CD4-positive, CD25-positive, alpha-beta regulatory T cell (primary cell): Measurements from ENCODE around the gene FILIP1L. TPM values are rescaled to one million over a fixed set of nuclear protein-coding genes. Genes with fewer than 3 reads are reported as not detected.

Experiments used
- ATAC-seq, 2 donors: fragments of 150-1000 bp; cut with Tn5 transposase; one replicate each; pipeline ENCODE4 v1.10.0; 2021; ENCODE audit warnings: low read depth in 2 of 2, moderate number of reproducible peaks in 2 of 2, moderate library complexity in 1 of 2
- DNase-seq, 3 donors: peaks; one replicate each; pipeline versions ENCODE4 v3.0.0 to v3.0.0-alpha.2; 2012 to 2022; ENCODE audit warnings: mixed read lengths in 1 of 3
- H3K27ac ChIP-seq: one replicate; pipeline ENCODE4 v1.7.0; 2013; ENCODE audit warnings: mild to moderate bottlenecking, low read length; ENCODE audit not compliant: insufficient read depth, poor library complexity, severe bottlenecking
- H3K27me3 ChIP-seq: one replicate; pipeline ENCODE4 v1.7.0; 2013; ENCODE audit warnings: low read length; ENCODE audit not compliant: control insufficient read depth, insufficient read depth
- H3K36me3 ChIP-seq: one replicate; pipeline ENCODE4 v1.7.0; 2013; ENCODE audit warnings: mild to moderate bottlenecking, low read length, moderate library complexity; ENCODE audit not compliant: control insufficient read depth, insufficient read depth
- H3K4me1 ChIP-seq: 2 replicates; pipeline ENCODE4 v1.7.0; 2013; ENCODE audit warnings: mild to moderate bottlenecking, low read length; ENCODE audit not compliant: insufficient read depth, control insufficient read depth, poor library complexity, severe bottlenecking
- H3K4me3 ChIP-seq: one replicate; pipeline ENCODE4 v1.7.0; 2013; ENCODE audit warnings: low read depth, mild to moderate bottlenecking, low read length, moderate library complexity
- H3K9me3 ChIP-seq, 2 experiments: 1 replicate in 1 of 2; 2 replicates in 1 of 2; pipeline ENCODE4 v1.7.0; 2013; ENCODE audit warnings: low read length in 2 of 2, mild to moderate bottlenecking in 1 of 2, moderate library complexity in 1 of 2; ENCODE audit not compliant: control insufficient read depth in 2 of 2
- H3K27ac Mint-ChIP-seq, 3 donors: one replicate each; pipeline ENCODE4 v1.8.0; 2020 to 2022; ENCODE audit warnings: mild to moderate bottlenecking in 3 of 3, mixed read lengths in 3 of 3, moderate library complexity in 2 of 3
- H3K27me3 Mint-ChIP-seq: one replicate; pipeline ENCODE4 v1.8.0; 2022; ENCODE audit warnings: mild to moderate bottlenecking, mixed read lengths
- H3K36me3 Mint-ChIP-seq: one replicate; pipeline ENCODE4 v1.8.0; 2020; ENCODE audit warnings: mixed read lengths
- H3K4me1 Mint-ChIP-seq, 4 donors: one replicate each; pipeline ENCODE4 v1.8.0; 2020 to 2022; ENCODE audit warnings: mixed read lengths in 4 of 4, mild to moderate bottlenecking in 1 of 4
- H3K4me3 Mint-ChIP-seq, 4 donors: one replicate each; pipeline ENCODE4 v1.8.0; 2020 to 2022; ENCODE audit warnings: mild to moderate bottlenecking in 4 of 4, mixed read lengths in 4 of 4, moderate library complexity in 3 of 4
- H3K9me3 Mint-ChIP-seq, 7 donors: one replicate each; pipeline ENCODE4 v1.8.0; 2020 to 2022; ENCODE audit warnings: mixed read lengths in 7 of 7, mild to moderate bottlenecking in 3 of 7, moderate library complexity in 2 of 7
- polyA plus RNA-seq, 4 donors: library from polyadenylated mRNA; unstranded; fragments of 300-500 nt; fragmentation: Illumina TruSeq; gene quantifications; one replicate each; pipeline ENCODE4 v1.2.3, GENCODE V29; 2021
- total RNA-seq: library from RNA; stranded (reverse); gene quantifications from one replicate; pipeline ENCODE4 v1.2.3, GENCODE V29; 2022

The FILIP1L gene
- total and polyA plus RNA-seq, 5 donors from 2014 or later: 0.37 to 1.0 (median 0.65) TPM; not detected in 2

DNA sequence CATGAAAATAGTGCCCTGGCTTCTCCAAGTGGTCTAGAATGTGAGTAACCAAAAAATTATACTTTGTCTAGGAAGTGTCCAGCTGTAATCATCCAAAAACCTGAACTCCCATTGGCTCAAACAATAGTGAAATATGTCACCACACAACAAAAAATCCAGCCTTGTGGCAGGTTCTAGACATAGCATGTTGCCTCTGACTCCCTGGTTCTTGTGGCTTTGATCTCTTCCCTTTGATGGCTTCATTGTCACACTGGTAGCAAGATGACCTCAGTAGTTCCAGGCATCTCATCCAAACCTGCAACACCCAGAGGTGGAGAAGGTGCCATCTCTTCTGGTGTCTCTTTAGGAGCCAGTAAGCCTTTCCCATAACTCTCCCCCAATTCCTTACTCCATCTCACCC, 222.0 kb downstream of the FILIP1L start:
- Histone ChIP-seq H3K4me3 (no peak overlapping the region), H3K27ac (no peak overlapping the region), H3K36me3 (no peaks in the 10 kb centered on the region), H3K9me3 (no peaks in the 10 kb centered on the region), H3K4me1 (no peaks in the 10 kb centered on the region), H3K27me3 (no peaks in the 10 kb centered on the region)
- H3K9me3 Mint-ChIP-seq: no peaks in the 10 kb centered on the region
- H3K36me3 Mint-ChIP-seq: peaks cover 4% of the 10 kb centered on the region
- DNase-seq (peak in 1 of 3 donors; percentile 6), ATAC-seq (no peak)
- no peaks in the 10 kb centered on the region for H3K27me3 Mint-ChIP-seq
- peaks cover 4 to 24% (median 15%) of the 10 kb centered on the region in 4 donors for H3K4me1 Mint-ChIP-seq
- H3K27ac Mint-ChIP-seq: peak overlapping the region in 1 of 3 donors; percentile 55
- H3K4me3 Mint-ChIP-seq: no peak overlapping the region

DNA sequence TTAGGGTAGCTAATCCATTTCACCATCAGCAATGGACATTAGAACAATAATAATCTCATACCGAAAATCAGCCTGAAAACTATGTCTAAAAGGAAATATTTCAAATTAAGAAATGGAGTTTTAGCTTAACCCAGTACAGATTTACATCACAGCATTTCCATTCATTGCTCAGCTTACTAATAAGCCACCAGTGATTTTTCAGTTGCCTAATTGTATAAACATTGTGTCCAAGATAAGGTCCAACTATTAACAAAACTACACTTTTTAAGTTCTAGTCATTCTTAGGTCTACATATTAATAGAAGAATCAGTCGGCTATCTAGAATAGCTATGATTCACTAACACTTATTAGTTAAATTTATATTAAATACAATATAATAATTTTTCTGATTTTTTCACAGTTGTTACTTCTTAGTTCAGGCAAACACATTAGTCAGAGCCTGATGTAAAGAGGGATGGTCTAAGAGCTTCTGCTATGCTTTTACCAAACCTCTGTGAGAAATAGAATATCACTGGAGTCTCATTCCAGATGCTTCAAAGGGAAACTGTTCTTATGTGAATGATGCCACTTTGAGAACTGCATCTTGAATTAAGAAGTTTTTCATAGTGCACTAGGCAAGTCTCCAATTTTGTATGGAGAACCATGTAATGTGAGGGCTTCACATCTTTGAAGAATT, 222.6 kb downstream of the FILIP1L start:
- Histone ChIP-seq H3K4me3 (no peak overlapping the region), H3K4me1 (no peaks in the 10 kb centered on the region), H3K27ac (no peak overlapping the region), H3K36me3 (no peaks in the 10 kb centered on the region), H3K27me3 (no peaks in the 10 kb centered on the region), H3K9me3 (no peaks in the 10 kb centered on the region)
- no peak for DNase-seq
- Mint-ChIP-seq H3K4me1 (peaks cover 4 to 24% (median 15%) of the 10 kb centered on the region in 4 donors), H3K27me3 (no peaks in the 10 kb centered on the region), H3K27ac (no peak overlapping the region), H3K36me3 (peaks cover 4% of the 10 kb centered on the region), H3K9me3 (no peaks in the 10 kb centered on the region), H3K4me3 (no peak overlapping the region)
- no peak for ATAC-seq

- H3K36me3 ChIP-seq: no peaks in the 10 kb centered on the region
- no peaks in the 10 kb centered on the region for H3K9me3 ChIP-seq
- no peak for DNase-seq
- Mint-ChIP-seq H3K4me3 (no peak overlapping the region), H3K9me3 (peaks cover 0 to 6% (median 0%) of the 10 kb centered on the region in 7 donors), H3K27me3 (no peaks in the 10 kb centered on the region), H3K36me3 (no peaks in the 10 kb centered on the region), H3K4me1 (peaks cover 20 to 29% (median 28%) of the 10 kb centered on the region in 4 donors), H3K27ac (peak overlapping the region in 1 of 3 donors; percentile 16)
- no peak overlapping the region for H3K27ac ChIP-seq
- ATAC-seq: no peak
- H3K4me1 ChIP-seq: peaks cover 12% of the 10 kb centered on the region
- H3K4me3 ChIP-seq: no peak overlapping the region
- H3K27me3 ChIP-seq: no peaks in the 10 kb centered on the region
Observed at GRCh38 chr3:99885851-99886250, 228.4 kb downstream of the FILIP1L start.

- Histone ChIP-seq H3K27ac (no peak overlapping the region), H3K36me3 (no peaks in the 10 kb centered on the region), H3K27me3 (no peaks in the 10 kb centered on the region), H3K4me3 (no peak overlapping the region), H3K9me3 (no peaks in the 10 kb centered on the region), H3K4me1 (peaks cover 12% of the 10 kb centered on the region)
- Mint-ChIP-seq H3K27me3 (no peaks in the 10 kb centered on the region), H3K4me3 (no peak overlapping the region), H3K27ac (no peak overlapping the region), H3K4me1 (peaks cover 20 to 29% (median 25%) of the 10 kb centered on the region in 4 donors), H3K9me3 (peaks cover 0 to 6% (median 0%) of the 10 kb centered on the region in 7 donors), H3K36me3 (no peaks in the 10 kb centered on the region)
- no peak for ATAC-seq
- DNase-seq: no peak
Observed at GRCh38 chr3:99885085-99885484, 229.2 kb downstream of the FILIP1L start.

DNA sequence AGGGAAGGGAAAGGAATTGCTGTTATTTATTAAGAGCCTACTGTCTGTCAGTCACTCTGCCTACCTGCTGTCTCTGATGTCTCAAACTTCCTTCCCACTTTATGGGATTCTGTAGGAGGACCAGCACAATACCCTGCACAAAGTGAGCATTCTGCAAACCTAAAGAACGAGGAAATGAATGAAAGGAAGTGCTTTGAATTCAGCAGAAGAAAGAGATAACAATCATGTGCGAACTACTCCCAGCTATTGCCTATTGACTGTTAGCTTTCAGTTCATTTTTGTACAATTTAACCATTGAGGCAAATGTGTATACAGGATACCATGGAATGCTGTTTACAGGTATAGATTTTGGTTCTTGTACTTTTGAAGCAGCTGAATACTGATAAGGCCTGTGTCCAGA, 229.8 kb downstream of the FILIP1L start:
- Histone ChIP-seq H3K36me3 (no peaks in the 10 kb centered on the region), H3K27me3 (no peaks in the 10 kb centered on the region), H3K27ac (no peak overlapping the region), H3K9me3 (no peaks in the 10 kb centered on the region), H3K4me1 (peaks cover 12% of the 10 kb centered on the region), H3K4me3 (no peak overlapping the region)
- peaks cover 17 to 29% (median 24%) of the 10 kb centered on the region in 4 donors for H3K4me1 Mint-ChIP-seq
- peak overlapping the region in 1 of 4 donors; percentile 4 for H3K4me3 Mint-ChIP-seq
- no peaks in the 10 kb centered on the region for H3K27me3 Mint-ChIP-seq
- no peak overlapping the region for H3K27ac Mint-ChIP-seq
- peaks cover 0 to 6% (median 0%) of the 10 kb centered on the region in 7 donors for H3K9me3 Mint-ChIP-seq
- no peaks in the 10 kb centered on the region for H3K36me3 Mint-ChIP-seq
- DNase-seq: peak in 1 of 3 donors; percentile 47
- ATAC-seq: peak in 1 of 2 donors; percentile 20

GRCh38 chr3:99883693-99884092, 230.6 kb downstream of the FILIP1L start:
- peak overlapping the region in 2 of 3 donors; percentile 3 to 17 for H3K27ac Mint-ChIP-seq
- H3K27ac ChIP-seq: no peak overlapping the region
- no peaks in the 10 kb centered on the region for H3K27me3 ChIP-seq
- H3K4me3 Mint-ChIP-seq: no peak overlapping the region
- DNase-seq (no peak), ATAC-seq (no peak)
- H3K27me3 Mint-ChIP-seq: no peaks in the 10 kb centered on the region
- peaks cover 13 to 29% (median 24%) of the 10 kb centered on the region in 4 donors for H3K4me1 Mint-ChIP-seq
- no peaks in the 10 kb centered on the region for H3K9me3 ChIP-seq
- H3K36me3 Mint-ChIP-seq: no peaks in the 10 kb centered on the region
- H3K9me3 Mint-ChIP-seq: peaks cover 0 to 6% (median 0%) of the 10 kb centered on the region in 7 donors
- H3K36me3 ChIP-seq: no peaks in the 10 kb centered on the region
- H3K4me3 ChIP-seq: no peak overlapping the region
- H3K4me1 ChIP-seq: peaks cover 12% of the 10 kb centered on the region

DNA sequence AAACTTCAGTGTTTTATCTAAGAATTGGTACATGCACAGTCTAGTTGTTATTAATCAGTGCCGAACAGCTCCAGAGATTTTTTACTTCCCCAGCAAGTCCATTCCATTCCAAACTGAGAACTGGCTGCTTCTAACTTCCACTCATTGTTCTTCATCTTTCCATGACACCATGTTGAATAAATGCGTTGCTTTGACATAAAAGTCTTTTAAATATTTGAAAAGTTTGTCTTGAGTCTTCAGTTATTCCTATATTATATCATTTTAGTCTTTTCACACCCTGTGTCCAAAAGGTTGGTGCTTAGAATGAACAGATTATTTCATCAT, 231.2 kb downstream of the FILIP1L start:
- Mint-ChIP-seq H3K27me3 (no peaks in the 10 kb centered on the region), H3K4me3 (no peak overlapping the region), H3K4me1 (peaks cover 8 to 29% (median 24%) of the 10 kb centered on the region in 4 donors), H3K36me3 (no peaks in the 10 kb centered on the region), H3K9me3 (peaks cover 0 to 6% (median 0%) of the 10 kb centered on the region in 7 donors), H3K27ac (peak overlapping the region in 1 of 3 donors; percentile 3)
- ATAC-seq (no peak), DNase-seq (no peak)
- no peaks in the 10 kb centered on the region for H3K27me3 ChIP-seq
- H3K4me3 ChIP-seq: no peak overlapping the region
- peaks cover 12% of the 10 kb centered on the region for H3K4me1 ChIP-seq
- no peaks in the 10 kb centered on the region for H3K36me3 ChIP-seq
- H3K27ac ChIP-seq: no peak overlapping the region
- no peaks in the 10 kb centered on the region for H3K9me3 ChIP-seq
